IPS-11a (cell line): ENCODE results near the gene TM9SF3.
"Not testable (repeated sequence)": the region's sequence is repeated elsewhere in the genome, so short reads cannot be mapped to it uniquely, and the experiment has no call there.

Experiments used
- H3K4me3 ChIP-seq: one replicate; pipeline ENCODE4 v1.5.1; 2013; ENCODE audit warnings: low read depth, low read length, control low read depth

Gene TM9SF3

DNA sequence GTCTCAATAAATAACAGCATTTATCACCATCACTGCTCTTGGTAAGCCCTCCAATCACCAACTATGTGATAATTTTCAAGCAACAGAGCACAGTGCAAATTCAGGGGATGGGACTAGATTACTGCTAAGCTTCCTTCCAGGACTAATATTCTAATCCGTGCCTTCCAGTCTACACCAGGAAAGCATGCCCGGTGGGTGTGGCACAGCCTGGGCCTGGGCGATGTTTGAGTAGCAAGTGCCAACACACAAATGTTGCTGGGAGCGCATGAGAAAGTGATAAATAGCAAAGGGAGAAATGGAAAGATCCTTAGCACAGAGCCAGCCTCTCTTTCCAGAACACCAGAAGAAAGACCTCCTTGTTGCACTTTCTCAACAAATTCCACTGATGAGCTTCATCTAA lies 13.5 kb upstream of the TM9SF3 start:
- H3K4me3 ChIP-seq, result no peak overlapping the region

DNA sequence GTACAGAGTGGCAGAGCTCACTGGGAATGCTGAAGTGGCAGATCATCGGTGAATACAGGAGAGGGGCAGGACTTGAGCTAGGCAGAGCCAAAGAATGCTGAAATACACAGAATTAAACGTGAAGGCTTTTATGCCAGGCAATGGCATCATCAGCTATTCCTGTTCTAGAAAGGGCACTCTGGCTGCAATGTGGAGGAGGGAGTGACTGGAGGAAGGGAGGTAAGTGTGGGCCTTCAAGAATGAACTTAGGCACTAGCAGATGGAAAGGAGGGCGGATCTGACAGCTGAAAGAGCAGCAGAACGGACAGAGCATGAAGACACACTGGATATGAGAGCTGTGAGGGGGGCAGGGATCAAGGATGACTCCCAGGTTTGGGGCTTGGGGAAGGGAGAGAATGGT lies 12.0 kb upstream of the TM9SF3 start:
- H3K4me3 ChIP-seq, result no peak overlapping the region

DNA sequence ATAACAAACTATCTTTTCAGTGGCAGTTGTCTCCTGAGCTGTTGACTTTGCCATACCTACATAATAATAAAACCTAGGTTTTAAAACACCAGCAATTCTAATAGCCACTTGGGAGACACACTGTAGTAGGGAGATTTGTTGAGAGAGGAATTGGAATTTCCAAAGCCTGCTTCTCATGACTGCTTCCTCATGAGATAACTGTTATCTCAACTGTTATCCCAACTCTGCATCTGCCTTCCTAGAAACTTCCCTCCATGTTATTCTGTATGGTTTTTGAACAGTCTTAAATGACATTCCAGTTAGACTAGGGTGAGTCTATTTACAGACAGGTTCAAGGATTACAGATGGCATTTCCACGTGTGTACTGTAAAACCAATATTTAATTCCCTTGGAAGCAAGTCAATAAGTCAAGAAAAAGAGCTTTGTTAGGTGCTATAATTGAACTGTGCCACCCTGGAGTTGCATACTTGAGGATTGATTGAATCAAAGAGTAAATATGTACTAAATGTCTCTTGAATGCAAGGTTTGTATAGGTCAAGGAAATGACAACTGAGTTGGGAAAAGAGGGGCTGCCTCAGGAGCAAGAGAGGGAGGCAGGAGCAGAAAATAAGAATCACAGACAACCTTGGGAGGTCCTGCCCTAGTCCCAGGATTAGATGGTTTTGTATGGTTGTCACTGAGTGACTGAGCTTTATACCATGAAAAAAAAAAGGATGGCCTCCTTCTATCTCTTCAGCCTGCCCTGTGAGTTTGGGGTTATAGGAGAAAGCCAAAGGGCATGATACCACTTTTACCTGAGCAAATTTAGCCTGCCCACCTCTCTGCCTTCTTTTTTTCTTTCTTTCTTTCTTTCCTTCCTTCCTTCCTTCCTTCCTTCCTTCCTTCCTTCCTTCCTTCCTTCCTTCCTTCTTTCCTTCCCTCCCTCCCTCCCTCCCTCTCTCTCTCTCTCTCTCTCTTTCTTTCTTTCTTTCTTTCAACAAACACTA lies 9.9 kb upstream of the TM9SF3 start:
- H3K4me3 ChIP-seq, result no peak overlapping the region

DNA sequence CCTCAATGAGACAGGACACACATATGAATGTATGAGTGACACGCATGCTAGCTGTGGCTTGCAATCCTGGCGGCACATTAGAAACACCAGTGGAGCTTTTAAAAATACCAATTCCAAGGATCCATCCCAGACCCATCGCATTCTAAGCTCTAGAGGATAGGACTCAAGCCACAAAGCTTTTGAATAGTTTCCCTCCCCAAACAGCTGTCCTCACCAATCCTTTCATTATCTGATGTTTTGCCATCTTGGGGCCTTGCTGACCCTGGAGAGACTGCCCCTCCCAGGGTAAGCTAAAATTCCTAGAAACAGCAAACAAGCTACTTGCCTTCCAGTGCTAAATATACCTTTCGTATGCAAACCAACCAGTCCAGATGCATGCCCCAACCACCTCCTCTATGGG lies 8.9 kb upstream of the TM9SF3 start:
- H3K4me3 ChIP-seq, result no peak overlapping the region

DNA sequence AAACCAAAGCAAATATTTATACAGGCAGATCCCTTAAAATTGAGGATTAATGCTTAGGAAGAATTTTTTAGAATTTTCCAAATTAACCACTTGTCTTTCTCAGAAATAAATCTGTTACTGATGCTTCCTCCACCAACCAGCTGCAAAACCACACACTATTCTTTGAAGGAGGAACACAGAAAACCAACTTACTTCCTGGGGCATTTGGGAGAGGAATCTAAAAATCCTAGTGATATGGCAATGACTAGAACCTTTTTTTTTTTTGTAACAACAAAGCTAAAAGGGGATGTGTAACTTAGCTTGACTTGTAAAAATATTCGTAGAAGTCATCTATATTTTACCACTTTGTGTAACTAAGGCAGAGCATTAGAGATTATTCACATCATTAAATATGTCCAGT lies 5.1 kb upstream of the TM9SF3 start:
- H3K4me3 ChIP-seq, result no peak overlapping the region

DNA sequence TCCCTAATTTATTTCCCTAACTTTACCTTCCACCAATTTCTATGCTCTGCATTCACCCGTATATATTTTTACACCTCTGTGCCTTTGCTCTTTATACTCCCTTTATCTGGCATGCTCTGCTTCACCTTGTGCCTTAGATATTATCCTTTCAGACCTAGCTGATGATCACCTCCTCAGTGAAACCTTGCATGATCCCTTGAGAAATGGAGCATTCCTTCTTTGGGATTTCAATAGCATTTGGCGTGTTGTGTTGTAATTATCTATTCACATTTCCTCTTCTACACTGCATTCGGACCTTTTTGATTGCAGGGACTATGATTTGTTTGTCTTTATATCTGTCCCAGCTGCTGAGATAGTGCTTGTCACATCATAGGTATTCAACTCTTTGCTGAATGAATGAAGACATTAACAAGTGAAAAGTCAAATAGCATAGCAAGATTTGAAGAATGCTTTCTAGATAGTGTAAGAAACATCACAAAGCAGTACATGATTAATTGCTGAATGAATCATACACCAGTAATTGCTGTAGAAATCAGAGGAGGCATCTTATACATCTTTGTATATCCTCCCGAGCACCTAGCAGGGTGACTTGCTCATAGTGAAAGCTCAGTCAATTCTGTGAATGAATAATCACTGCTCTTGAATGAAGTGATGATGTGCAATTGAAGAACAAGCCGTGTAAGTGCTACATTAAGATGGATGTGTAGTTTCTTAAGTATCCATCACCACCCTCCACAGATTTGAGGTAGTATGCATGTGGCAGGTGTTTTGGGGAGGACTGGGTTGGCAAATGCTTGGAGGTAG lies 2.0 kb upstream of the TM9SF3 start:
- no peak overlapping the region for H3K4me3 ChIP-seq

DNA sequence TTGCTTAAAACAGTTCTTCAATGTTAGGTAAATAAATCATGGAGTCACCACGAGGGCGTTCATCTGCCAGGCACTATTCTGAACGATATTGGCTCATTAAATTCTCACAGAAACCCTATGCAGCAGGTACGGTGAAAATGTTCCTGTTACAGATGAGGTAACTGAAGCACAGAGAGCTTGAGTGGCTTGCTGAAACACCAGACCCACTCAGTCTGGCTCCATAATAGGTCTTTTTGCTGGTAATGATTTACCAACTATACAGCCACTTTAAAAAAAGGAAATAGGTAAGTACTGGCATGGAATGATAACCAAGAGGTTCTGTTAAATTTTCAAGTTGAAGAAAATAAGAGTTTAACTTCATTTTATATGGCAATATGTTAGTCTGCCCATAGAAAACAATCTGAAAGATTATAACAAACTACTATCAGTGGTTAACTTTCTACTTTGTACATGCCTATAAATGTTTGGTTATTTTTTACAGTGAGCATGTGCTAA lies 1.3 kb upstream of the TM9SF3 start:
- H3K4me3 ChIP-seq, result no peak overlapping the region

GRCh38 chr10:96587264-96588059 lies 650 bp upstream of the TM9SF3 start:
- peak overlapping the region; percentile 86 for H3K4me3 ChIP-seq

GRCh38 chr10:96585736-96586418 lies 935 bp downstream of the TM9SF3 start:
- H3K4me3 ChIP-seq, result peak overlapping the region; percentile 86

DNA sequence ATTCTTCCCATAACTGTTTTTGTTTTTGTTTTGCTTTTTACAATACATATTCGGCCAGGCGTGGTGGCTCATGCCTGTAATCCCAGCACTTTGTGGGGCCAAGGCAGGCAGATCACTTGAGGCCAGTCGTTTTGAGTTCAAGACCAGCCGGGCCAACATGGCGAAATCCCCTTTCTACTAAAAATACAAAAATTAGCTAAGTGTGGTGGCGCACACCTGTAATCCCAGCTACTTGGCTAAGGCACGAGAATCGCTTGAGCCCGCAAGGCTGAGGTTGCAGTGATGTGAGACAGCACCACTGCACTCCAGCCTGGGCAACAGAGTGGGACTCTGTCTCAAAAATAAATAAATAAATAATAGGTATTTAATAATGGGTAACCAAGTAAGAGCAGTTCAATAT lies 2.3 kb downstream of the TM9SF3 start:
- H3K4me3 ChIP-seq, result no peak overlapping the region

- no peak overlapping the region for H3K4me3 ChIP-seq
These were observed 2.8 kb downstream of the TM9SF3 start for GRCh38 chr10:96584035-96584434.

GRCh38 chr10:96579133-96579532 lies 7.7 kb downstream of the TM9SF3 start:
- H3K4me3 ChIP-seq, result no peak overlapping the region

DNA sequence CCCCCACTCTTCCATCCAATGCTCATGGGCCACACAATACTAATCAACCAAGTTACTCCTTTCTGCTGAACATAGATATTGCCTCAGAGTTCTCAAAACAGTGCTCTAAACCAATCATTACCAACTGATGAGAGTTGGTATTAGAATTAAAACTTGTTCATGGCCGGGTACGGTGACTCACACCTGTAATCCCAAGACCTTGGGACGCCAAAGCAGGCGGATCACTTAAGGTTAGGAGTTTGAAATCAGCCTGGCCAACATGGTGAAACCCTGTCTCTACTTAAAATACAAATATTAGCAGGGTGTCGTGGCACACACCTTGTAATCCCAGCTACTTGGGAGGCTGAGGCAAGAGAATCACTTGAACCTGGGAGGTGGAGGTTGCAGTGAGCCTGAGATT lies 8.2 kb downstream of the TM9SF3 start:
- no peak overlapping the region for H3K4me3 ChIP-seq

DNA sequence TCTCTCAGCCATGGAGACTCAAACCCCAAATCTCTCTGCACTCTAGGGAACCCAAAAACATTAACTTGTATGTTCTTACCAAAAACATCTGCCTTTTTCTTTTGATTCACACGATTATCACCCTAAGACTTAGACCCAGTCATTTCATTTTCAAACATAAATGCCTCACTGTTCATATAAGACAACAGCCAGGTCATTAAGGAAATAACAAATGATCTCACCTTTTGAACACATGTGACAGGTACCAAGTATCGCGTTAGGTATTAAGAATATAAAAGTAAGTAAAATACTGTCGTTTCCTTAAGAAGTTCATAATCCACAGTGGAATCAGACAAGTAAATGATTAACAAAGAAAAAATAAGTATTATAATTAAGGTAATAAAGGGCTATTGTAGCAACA lies 8.8 kb downstream of the TM9SF3 start:
- H3K4me3 ChIP-seq, result no peak overlapping the region

GRCh38 chr10:96577069-96577468 lies 9.7 kb downstream of the TM9SF3 start:
- no peak overlapping the region for H3K4me3 ChIP-seq

DNA sequence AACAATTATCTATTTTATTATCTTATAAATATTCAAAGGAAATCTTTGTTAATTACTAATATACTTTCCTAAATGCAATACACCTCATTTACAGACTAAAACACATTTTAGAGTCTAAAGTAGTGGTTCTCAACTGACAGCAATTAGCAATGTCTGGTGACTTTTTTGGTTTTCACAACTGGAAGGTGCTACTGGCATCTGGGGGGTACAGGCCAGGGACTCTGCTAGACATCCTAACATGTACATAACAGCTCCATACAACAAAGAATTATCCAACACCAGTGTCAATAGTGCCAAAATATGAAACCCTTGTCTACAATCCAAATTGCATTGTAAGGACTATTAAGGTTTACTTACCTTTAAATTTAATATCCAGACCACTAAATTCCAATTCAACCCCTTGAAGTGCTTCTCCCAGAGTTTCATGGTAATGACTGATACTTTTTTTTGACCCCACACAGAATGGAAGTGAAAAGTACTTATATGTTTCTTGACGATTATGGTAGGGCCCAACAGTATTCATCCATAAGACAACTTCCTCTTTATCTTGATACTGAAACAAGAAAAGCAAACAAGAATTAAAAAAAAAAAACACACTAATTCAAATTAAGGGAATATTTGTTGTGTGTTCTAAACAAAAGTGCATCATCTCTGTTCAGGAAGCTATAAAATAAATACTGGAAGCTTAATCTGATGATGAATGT lies 10.4 kb downstream of the TM9SF3 start:
- H3K4me3 ChIP-seq, result no peak overlapping the region

GRCh38 chr10:96574564-96574963 lies 12.2 kb downstream of the TM9SF3 start:
- H3K4me3 ChIP-seq, result not testable (repeated sequence)

GRCh38 chr10:96573036-96573435 lies 13.8 kb downstream of the TM9SF3 start:
- no peak overlapping the region for H3K4me3 ChIP-seq

DNA sequence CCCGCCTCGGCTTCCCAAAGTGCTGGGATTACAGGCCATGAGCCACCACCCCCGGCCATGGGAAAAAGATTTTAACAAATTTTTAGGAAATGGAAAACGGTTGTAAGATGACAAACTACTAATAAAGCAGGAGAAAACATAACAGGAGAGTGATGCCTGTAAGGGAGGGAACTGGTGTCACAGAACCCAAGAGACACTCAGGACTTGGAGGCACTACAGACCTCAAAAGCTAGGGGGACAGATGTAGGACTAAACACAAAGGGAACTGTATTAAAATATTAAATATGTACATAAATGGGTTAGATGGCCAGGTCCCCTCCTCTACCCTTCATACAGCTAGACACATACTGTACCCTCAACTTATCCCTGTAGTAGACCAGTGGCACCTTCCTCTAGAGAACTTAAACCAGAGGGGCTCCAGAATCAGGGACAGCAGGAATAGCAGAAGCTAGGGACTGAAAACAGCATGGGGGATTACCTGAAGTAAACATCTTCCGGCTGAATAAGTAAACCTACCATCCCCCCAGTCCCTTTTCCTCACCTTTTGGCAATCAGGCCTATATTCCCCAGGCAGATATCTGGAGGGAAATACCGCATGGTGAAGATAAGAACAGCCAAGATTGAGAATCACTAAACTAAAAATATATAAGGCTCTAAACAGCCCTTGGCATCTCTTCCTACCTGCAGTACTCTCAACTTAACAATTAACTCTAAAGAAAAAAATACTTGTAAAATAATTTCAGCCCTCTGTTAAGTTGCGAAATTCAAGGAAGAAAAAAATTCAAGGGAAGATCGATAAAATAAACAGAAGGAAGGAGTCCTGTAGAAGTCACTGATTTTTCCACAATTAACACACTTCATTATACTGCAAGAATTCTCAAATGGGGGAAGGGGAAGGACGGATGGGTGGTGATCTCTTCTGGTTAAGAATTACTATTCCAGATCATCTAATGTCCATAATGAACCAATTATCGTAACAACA lies 15.5 kb downstream of the TM9SF3 start:
- no peak overlapping the region for H3K4me3 ChIP-seq
